Fibroblast of villous mesenchyme (primary cell): Measurements from ENCODE around the gene OR5K2. TPM values are rescaled to one million over a fixed set of nuclear protein-coding genes. Genes with fewer than 3 reads are reported as not detected.

Source experiments
- DNase-seq: peaks from one replicate; pipeline ENCODE4 v3.0.0-alpha.2; 2010; ENCODE audit warnings: low read depth
- H3K4me3 ChIP-seq: 2 replicates; pipeline ENCODE4 v1.5.1; 2011; ENCODE audit warnings: low read depth, mild to moderate bottlenecking, low read length
- small RNA-seq: library from RNA; depleted of rRNA; stranded (forward); fragments of <200 nt; gene quantifications from one replicate; pipeline ENCODE3, GENCODE V24; 2012
- total RNA-seq: library from RNA; depleted of rRNA; stranded (reverse); fragments of >200 nt; gene quantifications from 2 replicates; pipeline ENCODE4 v1.2.3, GENCODE V29; 2012
- TF ChIP-seq, protein P1 (sequence below): IDR thresholded peaks from 2 replicates; pipeline ENCODE4 v1.5.1; 2012; ENCODE audit warnings: low read depth, mild to moderate bottlenecking, low read length; ENCODE audit not compliant: insufficient read depth

OR5K2 gene
- total RNA-seq, 1 donor, result not detected

DNA sequence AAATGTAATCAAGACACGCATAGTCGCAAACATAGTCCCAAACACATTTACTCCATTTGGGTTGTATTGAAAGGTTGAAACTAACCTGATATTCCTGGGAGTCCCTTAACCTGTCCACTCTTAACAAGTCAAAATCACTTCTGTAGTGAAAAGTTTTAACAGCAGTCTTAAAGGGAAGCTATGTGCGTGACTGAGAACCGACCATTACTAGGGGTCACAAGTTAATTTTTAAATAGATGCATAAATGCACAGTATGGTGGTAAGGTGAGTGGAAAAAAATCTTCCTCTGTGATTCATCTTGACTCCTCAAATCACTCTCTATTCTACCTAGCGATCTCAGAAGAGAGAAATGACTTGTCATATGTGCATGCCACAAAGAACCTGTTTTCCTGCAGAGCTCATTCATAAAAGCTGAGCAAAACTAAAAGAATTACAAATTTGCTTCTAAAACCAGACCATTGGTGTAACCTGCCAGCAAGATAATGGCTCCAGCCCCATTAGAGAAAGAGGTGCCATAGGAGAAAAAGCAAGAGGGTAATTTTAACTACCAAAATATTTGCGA, 39.1 kb downstream of the OR5K2 start:
- DNase-seq, result no peak
- TF ChIP-seq, protein P1, sequence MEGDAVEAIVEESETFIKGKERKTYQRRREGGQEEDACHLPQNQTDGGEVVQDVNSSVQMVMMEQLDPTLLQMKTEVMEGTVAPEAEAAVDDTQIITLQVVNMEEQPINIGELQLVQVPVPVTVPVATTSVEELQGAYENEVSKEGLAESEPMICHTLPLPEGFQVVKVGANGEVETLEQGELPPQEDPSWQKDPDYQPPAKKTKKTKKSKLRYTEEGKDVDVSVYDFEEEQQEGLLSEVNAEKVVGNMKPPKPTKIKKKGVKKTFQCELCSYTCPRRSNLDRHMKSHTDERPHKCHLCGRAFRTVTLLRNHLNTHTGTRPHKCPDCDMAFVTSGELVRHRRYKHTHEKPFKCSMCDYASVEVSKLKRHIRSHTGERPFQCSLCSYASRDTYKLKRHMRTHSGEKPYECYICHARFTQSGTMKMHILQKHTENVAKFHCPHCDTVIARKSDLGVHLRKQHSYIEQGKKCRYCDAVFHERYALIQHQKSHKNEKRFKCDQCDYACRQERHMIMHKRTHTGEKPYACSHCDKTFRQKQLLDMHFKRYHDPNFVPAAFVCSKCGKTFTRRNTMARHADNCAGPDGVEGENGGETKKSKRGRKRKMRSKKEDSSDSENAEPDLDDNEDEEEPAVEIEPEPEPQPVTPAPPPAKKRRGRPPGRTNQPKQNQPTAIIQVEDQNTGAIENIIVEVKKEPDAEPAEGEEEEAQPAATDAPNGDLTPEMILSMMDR, result no peak
- no peak overlapping the region for H3K4me3 ChIP-seq

DNA sequence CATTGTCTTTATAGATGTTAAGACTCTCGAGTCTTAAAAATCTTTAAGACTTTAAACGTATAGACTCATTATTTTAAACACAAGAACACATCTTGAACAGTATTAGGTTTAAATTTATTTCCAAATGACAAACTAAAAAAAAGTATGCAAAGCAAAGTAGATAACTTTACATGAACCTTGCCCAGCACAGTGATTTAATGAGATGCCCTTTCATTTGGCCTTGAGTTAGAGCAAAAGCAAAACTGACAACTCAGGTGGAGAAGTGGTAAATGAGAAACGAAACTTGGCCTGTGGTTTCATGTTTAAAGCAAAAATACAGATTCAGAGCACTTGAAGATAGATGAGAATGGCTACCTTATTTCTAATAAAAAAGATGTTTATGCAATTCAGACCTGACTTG, 42.9 kb downstream of the OR5K2 start:
- no peak overlapping the region for H3K4me3 ChIP-seq
- TF ChIP-seq, protein P1, result no peak
- DNase-seq, result no peak

DNA sequence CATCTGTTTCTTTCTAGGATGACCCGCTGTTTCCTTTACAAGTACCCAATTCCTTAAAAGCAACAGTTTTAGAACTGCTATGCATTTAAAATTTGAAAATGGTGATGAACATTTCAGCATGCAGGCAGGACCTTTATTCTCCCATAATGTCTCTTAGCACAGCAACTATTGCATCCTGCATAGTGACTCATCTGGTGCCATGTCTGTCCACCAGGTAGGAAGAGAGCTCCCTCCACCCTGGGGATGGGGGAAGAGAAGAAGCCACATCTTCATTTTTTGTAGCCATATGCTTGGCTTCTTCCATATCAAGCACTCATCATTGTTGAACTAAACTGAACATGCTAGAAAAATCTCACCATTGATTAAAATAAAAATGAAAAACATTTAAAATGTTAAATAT, 44.2 kb downstream of the OR5K2 start:
- TF ChIP-seq, protein P1, result no peak
- no peak overlapping the region for H3K4me3 ChIP-seq
- DNase-seq, result no peak

DNA sequence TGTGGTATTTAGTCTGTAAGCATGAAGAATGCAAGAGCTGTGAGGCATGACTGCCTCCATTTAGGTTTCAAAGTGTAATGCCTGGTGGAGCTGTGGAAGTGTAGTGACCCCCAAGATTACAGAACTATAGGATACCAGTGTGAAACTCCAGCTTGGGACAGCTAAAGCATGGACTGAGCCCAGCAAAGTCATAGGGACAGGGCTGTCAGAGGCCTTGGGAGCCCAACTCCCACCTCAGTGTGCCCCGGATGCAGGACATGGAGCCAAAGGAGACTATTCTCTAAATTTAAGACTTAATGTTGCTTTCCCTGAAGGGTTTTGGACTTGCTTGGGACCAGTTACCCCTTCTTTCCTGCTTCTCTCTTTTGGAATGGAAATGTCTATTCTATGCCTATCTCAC, 45.1 kb downstream of the OR5K2 start:
- no peak for DNase-seq
- H3K4me3 ChIP-seq, result no peak overlapping the region
- TF ChIP-seq, protein P1, result no peak

DNA sequence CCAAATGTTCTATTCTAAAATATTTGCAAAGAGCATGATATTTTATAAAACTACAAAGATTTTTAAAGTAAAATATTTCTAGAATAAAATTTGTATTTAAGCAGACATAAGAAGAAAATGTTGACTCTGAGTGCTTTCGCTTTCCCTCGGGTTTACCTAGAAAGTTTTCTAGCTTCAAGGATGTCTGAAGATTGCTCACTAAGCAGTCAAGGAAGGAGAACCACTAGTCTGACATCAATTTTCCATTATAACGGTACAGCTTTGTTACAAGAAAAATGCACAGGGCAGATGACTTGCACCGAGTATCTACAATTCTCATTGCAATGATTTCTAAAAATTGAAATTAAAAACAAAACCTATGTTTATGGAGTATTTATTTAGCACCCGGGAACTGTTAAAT, 48.5 kb downstream of the OR5K2 start:
- TF ChIP-seq, protein P1, result no peak
- H3K4me3 ChIP-seq, result no peak overlapping the region
- no peak for DNase-seq

Small RNA genes lying within 50 kb of the gene (small RNA-seq; reads per million reads assigned to genes)
- gene RPL38P4, result not detected

Other genes starting within 250 kb of the OR5K2 start
- gene OR5H6, start 233.4 kb upstream of the OR5K2 start, total RNA-seq, result not detected in 2 replicates
- gene OR5H2, start 215.2 kb upstream of the OR5K2 start, total RNA-seq, result not detected in 2 replicates
- gene OR5K4, start 143.8 kb upstream of the OR5K2 start, total RNA-seq, result not detected in 2 replicates
- gene OR5K3, start 107.0 kb upstream of the OR5K2 start, total RNA-seq, result not detected in 2 replicates
- gene OR5K1, start 34.5 kb upstream of the OR5K2 start, total RNA-seq, result not detected in 2 replicates
- gene CLDND1, start 25.2 kb downstream of the OR5K2 start, total RNA-seq, result 54.4 and 98.0 TPM in 2 replicates
- not detected in 2 replicates for gene GPR15, start 34.3 kb downstream of the OR5K2 start, total RNA-seq
- 19.3 and 27.2 TPM in 2 replicates for gene CPOX, start 95.9 kb downstream of the OR5K2 start, total RNA-seq